Keratinocyte (primary cell): Measurements from ENCODE around the gene MFSD12. TPM values are rescaled to one million over a fixed set of nuclear protein-coding genes. Genes with fewer than 3 reads are reported as not detected.

Experiments used
- DNase-seq: peaks from one replicate; pipeline ENCODE4 v3.0.0-alpha.2; 2011; ENCODE audit warnings: low read depth, missing footprints, low spot score
- FAIRE-seq: peaks from 2 replicates; lab custom pipeline; 2011; peaks lifted over from hg19 to GRCh38; lab: Jason Lieb, UNC
- H2AFZ ChIP-seq: 2 replicates; pipeline ENCODE4 v1.6.0; 2012; ENCODE audit warnings: low read length, control low read depth, inconsistent platforms; ENCODE audit not compliant: control insufficient read depth
- H3K27ac ChIP-seq: 2 replicates; pipeline ENCODE4 v1.5.1; 2011; ENCODE audit warnings: low read length; ENCODE audit not compliant: control insufficient read depth, insufficient read depth
- H3K27me3 ChIP-seq: 3 replicates; pipeline ENCODE4 v1.6.0; 2011; ENCODE audit warnings: low read length; ENCODE audit not compliant: control insufficient read depth, insufficient read depth; ENCODE audit errors: extremely low read depth
- H3K36me3 ChIP-seq, 2 experiments: 2 replicates in 1 of 2; 3 replicates in 1 of 2; pipeline ENCODE4 v1.5.1; 2011; ENCODE audit warnings: low read length in 2 of 2, mild to moderate bottlenecking in 1 of 2; ENCODE audit not compliant: control insufficient read depth in 2 of 2, insufficient read depth in 2 of 2; ENCODE audit errors: extremely low read depth in 1 of 2
- H3K4me1 ChIP-seq: 3 replicates; pipeline ENCODE4 v1.5.1; 2011; ENCODE audit warnings: low read length; ENCODE audit not compliant: control insufficient read depth, insufficient read depth; ENCODE audit errors: extremely low read depth
- H3K4me2 ChIP-seq: 3 replicates; pipeline ENCODE4 v1.6.0; 2011; ENCODE audit warnings: low read depth, low read length; ENCODE audit not compliant: control insufficient read depth, insufficient read depth; ENCODE audit errors: extremely low read depth
- H3K4me3 ChIP-seq, 3 experiments: fragments of 200-600 bp in 1 of 3; sonication (generic) in 1 of 3; 2 replicates in 2 of 3; 3 replicates in 1 of 3; pipeline ENCODE4 v1.5.1; 2011 to 2016; ENCODE audit warnings: low read length in 3 of 3, mild to moderate bottlenecking in 3 of 3, control low read depth in 2 of 3, inconsistent platforms in 1 of 3, low read depth in 1 of 3, mixed read lengths in 1 of 3, mixed run types in 1 of 3, moderate library complexity in 1 of 3; ENCODE audit not compliant: control insufficient read depth in 2 of 3, insufficient read depth in 2 of 3; ENCODE audit errors: extremely low read depth in 1 of 3
- H3K79me2 ChIP-seq: 2 replicates; pipeline ENCODE4 v1.6.0; 2012; ENCODE audit warnings: low read length; ENCODE audit not compliant: control insufficient read depth, insufficient read depth
- H3K9ac ChIP-seq: 3 replicates; pipeline ENCODE4 v1.6.0; 2011; ENCODE audit warnings: low read length; ENCODE audit not compliant: control insufficient read depth, insufficient read depth; ENCODE audit errors: extremely low read depth
- H3K9me1 ChIP-seq: 3 replicates; pipeline ENCODE4 v1.6.0; 2011; ENCODE audit warnings: low read length; ENCODE audit not compliant: control insufficient read depth, insufficient read depth; ENCODE audit errors: extremely low read depth
- H3K9me3 ChIP-seq: 2 replicates; pipeline ENCODE4 v1.5.1; 2012; ENCODE audit warnings: low read depth, low read length; ENCODE audit not compliant: control insufficient read depth
- H4K20me1 ChIP-seq: 3 replicates; pipeline ENCODE4 v1.6.0; 2011; ENCODE audit warnings: low read length; ENCODE audit not compliant: control insufficient read depth, insufficient read depth; ENCODE audit errors: extremely low read depth
- EZH2 ChIP-seq: IDR thresholded peaks from one replicate; pipeline ENCODE4 v1.6.1; 2012; ENCODE audit warnings: inconsistent platforms, mild to moderate bottlenecking, low read length, moderate library complexity
- dilution Hi-C: fragments of 300-500 bp; cut with MboI; formaldehyde crosslinking; loops from one replicate; pipeline ENCODE4 v1.7.0; 2020; ENCODE audit warnings: low sequenced_read_pairs; ENCODE audit not compliant: extremely low pct_ligation_motif_present
- polyA plus RNA-seq, 5 experiments: library from polyadenylated mRNA; depleted of rRNA in 3 of 5; stranded (reverse) in 3 of 5; stranded (forward) in 1 of 5; unstranded in 1 of 5; fragments of >200 nt; gene quantifications; 1 replicate in 1 of 5; 2 replicates in 3 of 5; 3 replicates in 1 of 5; pipeline versions ENCODE4 v1.2.1 to v1.2.3, GENCODE V29; 2011 to 2012; ENCODE audit warnings: missing spikeins in 2 of 5, low read depth in 1 of 5, low replicate concordance in 1 of 5
- TF ChIP-seq, protein P1 (sequence below), 3 experiments: IDR thresholded peaks in 1 of 3; conservative IDR thresholded peaks in 1 of 3; optimal IDR thresholded peaks in 1 of 3; 2 replicates in 2 of 3; 3 replicates in 1 of 3; pipeline versions ENCODE3 to v1.5.1; 2011; ENCODE audit warnings: low read length in 3 of 3, mild to moderate bottlenecking in 3 of 3, moderate library complexity in 2 of 3, control low read depth in 1 of 3, inconsistent platforms in 1 of 3; ENCODE audit not compliant: insufficient read depth in 2 of 3; ENCODE audit errors: extremely low read depth in 1 of 3

The MFSD12 gene
- polyA plus RNA-seq, 1 donor (not counting 4 experiments of a cell fraction or from before 2014, with no cell fraction given) = 30.0 TPM

DNA sequence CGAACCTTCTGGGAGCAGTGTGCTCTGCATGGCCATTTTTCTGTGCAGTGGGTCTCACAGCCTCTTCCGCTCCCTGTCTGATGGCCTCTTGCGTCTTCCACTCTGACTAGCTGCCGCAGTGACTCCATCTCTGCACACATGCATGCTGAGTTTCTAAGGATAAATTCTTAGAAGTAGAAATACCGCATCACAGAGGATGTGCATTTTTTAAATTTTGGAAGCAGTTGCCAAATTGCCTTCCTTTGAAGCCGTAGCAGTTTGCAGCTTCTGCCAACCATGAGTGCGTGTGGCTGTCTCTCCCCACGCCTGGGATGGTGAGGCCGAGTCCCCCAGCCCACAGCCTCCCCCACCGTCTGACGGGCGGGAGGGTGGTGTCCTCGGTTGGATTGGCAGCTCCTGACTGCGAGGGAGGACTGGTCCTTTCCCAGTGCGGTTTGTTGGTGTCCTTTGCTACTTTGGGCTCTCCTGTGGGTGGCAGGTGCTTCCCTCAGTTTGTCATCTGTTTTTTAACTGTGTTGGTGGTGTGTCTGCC lies 41.4 kb downstream of the MFSD12 start:
- Histone ChIP-seq H3K27ac (no peak overlapping the region), H3K9me1 (peaks cover 5% of the 10 kb centered on the region), H3K9ac (no peak overlapping the region), H3K36me3 (peaks cover 15 to 19% of the 10 kb centered on the region in 2 experiments), H3K9me3 (no peaks in the 10 kb centered on the region), H4K20me1 (peaks cover 56% of the 10 kb centered on the region), H3K79me2 (peaks cover 84% of the 10 kb centered on the region), H3K4me3 (no peak overlapping the region), H3K4me1 (peaks cover 9% of the 10 kb centered on the region), H2AFZ (no peak overlapping the region), H3K4me2 (no peak overlapping the region), H3K27me3 (no peaks in the 10 kb centered on the region)
- FAIRE-seq (no peak), DNase-seq (no peak)
- no peak for TF ChIP-seq EZH2
- TF ChIP-seq, protein P1, sequence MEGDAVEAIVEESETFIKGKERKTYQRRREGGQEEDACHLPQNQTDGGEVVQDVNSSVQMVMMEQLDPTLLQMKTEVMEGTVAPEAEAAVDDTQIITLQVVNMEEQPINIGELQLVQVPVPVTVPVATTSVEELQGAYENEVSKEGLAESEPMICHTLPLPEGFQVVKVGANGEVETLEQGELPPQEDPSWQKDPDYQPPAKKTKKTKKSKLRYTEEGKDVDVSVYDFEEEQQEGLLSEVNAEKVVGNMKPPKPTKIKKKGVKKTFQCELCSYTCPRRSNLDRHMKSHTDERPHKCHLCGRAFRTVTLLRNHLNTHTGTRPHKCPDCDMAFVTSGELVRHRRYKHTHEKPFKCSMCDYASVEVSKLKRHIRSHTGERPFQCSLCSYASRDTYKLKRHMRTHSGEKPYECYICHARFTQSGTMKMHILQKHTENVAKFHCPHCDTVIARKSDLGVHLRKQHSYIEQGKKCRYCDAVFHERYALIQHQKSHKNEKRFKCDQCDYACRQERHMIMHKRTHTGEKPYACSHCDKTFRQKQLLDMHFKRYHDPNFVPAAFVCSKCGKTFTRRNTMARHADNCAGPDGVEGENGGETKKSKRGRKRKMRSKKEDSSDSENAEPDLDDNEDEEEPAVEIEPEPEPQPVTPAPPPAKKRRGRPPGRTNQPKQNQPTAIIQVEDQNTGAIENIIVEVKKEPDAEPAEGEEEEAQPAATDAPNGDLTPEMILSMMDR (optimal IDR thresholded peaks at IDR 0.05 in 1 of 3, IDR thresholded peaks at IDR 0.05 in 1 of 3, conservative IDR thresholded peaks at IDR 0.05 in 1 of 3; ENCODE audit: extremely low read depth in 1 of 3, insufficient read depth in 2 of 3, low read length in 3 of 3) = no peak
- dilution Hi-C loops = no loop called here

DNA sequence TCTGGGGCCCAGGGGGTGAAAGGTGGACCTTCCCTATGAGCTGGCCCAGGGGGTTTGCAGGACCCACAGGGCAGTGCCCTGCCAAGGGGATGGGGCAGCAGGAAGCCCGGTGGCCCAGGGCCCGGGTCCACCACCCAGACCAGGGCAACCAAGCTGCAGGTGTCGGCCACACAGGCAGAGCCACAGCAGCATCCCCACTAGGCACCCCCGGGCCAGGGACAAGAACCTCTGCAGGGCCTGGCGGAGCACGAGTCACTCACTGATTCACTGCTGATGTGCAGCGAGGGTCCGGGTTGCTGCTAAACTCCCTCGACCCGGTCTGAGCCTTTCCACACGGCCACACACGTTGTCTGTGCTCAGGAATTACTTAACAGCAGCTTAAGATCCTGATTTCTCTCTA lies 42.5 kb downstream of the MFSD12 start:
- H3K4me2 ChIP-seq = no peak overlapping the region
- peaks cover 20 to 26% of the 10 kb centered on the region in 2 experiments for H3K36me3 ChIP-seq
- H3K9me1 ChIP-seq = peaks cover 5% of the 10 kb centered on the region
- H3K4me1 ChIP-seq = peaks cover 1% of the 10 kb centered on the region
- no peak for DNase-seq
- TF ChIP-seq, protein P1 (optimal IDR thresholded peaks at IDR 0.05 in 1 of 3, IDR thresholded peaks at IDR 0.05 in 1 of 3, conservative IDR thresholded peaks at IDR 0.05 in 1 of 3; ENCODE audit: extremely low read depth in 1 of 3, insufficient read depth in 2 of 3, low read length in 3 of 3) = no peak
- TF ChIP-seq EZH2 = no peak
- H3K79me2 ChIP-seq = peaks cover 93% of the 10 kb centered on the region
- no peak for FAIRE-seq
- no peaks in the 10 kb centered on the region for H3K27me3 ChIP-seq
- no peak overlapping the region for H3K27ac ChIP-seq
- dilution Hi-C loops = no loop called here
- H4K20me1 ChIP-seq = peaks cover 53% of the 10 kb centered on the region
- H3K9ac ChIP-seq = no peak overlapping the region
- no peak overlapping the region for H2AFZ ChIP-seq
- no peak overlapping the region for H3K4me3 ChIP-seq
- H3K9me3 ChIP-seq = no peaks in the 10 kb centered on the region
